HepG2 (cell line): ENCODE data around the gene UPB1. TPM values are rescaled to one million over a fixed set of nuclear protein-coding genes. Genes with fewer than 3 reads are reported as not detected.
A peak's percentile ranks its signal among the peaks of the same experiment; 100 is the strongest.

ENCODE experiments used
- AHR ChIP-seq: IDR thresholded peaks from 2 replicates; pipeline ENCODE4 v1.6.1; 2018; ENCODE audit warnings: missing genetic modification reagents, missing compliant biosample characterization
- CBX2 ChIP-seq, 2 experiments: fragments of 200-600 bp in 1 of 2; sonication (generic); formaldehyde crosslinking in 1 of 2; IDR thresholded peaks; 2 replicates each; pipeline versions ENCODE4 v1.7.0 to v1.8.1; 2018 to 2022; ENCODE audit warnings: low read depth in 2 of 2, low read length in 1 of 2, mild to moderate bottlenecking in 1 of 2, missing genetic modification reagents in 1 of 2
- ETV6 ChIP-seq: sonication (generic); formaldehyde crosslinking; conservative IDR thresholded peaks from 2 replicates; pipeline ENCODE4 v1.4.0; 2020; ENCODE audit warnings: missing genetic modification reagents
- JARID2 ChIP-seq: sonication (generic); formaldehyde crosslinking; IDR thresholded peaks from 2 replicates; pipeline ENCODE4 v1.8.1; 2023; ENCODE audit warnings: missing genetic modification reagents, inconsistent platforms; ENCODE audit not compliant: insufficient replicate concordance
- LCORL ChIP-seq, 2 experiments: fragments of 450-650 bp in 1 of 2; sonication (generic) in 1 of 2; formaldehyde crosslinking in 1 of 2; IDR thresholded peaks; 2 replicates each; pipeline versions ENCODE4 v1.5.0 to v1.6.1; 2017 to 2020; ENCODE audit warnings: antibody characterized with exemption in 1 of 2, missing genetic modification reagents in 1 of 2
- MED13 ChIP-seq: sonication (generic); formaldehyde crosslinking; IDR thresholded peaks from 2 replicates; pipeline ENCODE4 v1.5.0; 2020; ENCODE audit warnings: missing genetic modification reagents
- MIER2 ChIP-seq: IDR thresholded peaks from 2 replicates; pipeline ENCODE4 v1.6.1; 2016; ENCODE audit warnings: missing biosample characterization, missing genetic modification reagents
- MLX ChIP-seq: IDR thresholded peaks from 2 replicates; pipeline ENCODE4 v1.6.1; 2016
- SMC3 ChIP-seq: IDR thresholded peaks from 2 replicates; pipeline ENCODE4 v1.6.1; 2011; ENCODE audit warnings: low read length, improper control_type of control experiment
- SNRNP70 ChIP-seq: fragments of 200-400 bp; formaldehyde crosslinking; IDR thresholded peaks from 2 replicates; pipeline ENCODE4 v1.6.1; 2017; ENCODE audit warnings: mild to moderate bottlenecking, low read depth, low read length, moderate library complexity
- TGIF2 ChIP-seq: IDR thresholded peaks from 2 replicates; pipeline ENCODE4 v1.6.1; 2016; ENCODE audit warnings: control low read depth, missing compliant biosample characterization
- THRA ChIP-seq: sonication (generic); formaldehyde crosslinking; IDR thresholded peaks from 2 replicates; pipeline ENCODE4 v1.4.0; 2020; ENCODE audit warnings: missing genetic modification reagents, borderline replicate concordance
- ZFP91 ChIP-seq: sonication (generic); formaldehyde crosslinking; IDR thresholded peaks from 2 replicates; pipeline ENCODE4 v1.9.0; 2022; ENCODE audit warnings: missing genetic modification reagents, mild to moderate bottlenecking, borderline replicate concordance
- ZNF124 ChIP-seq: sonication (generic); formaldehyde crosslinking; IDR thresholded peaks from 2 replicates; pipeline ENCODE4 v1.4.0; 2020; ENCODE audit warnings: missing genetic modification reagents
- ZNF276 ChIP-seq: sonication (generic); formaldehyde crosslinking; IDR thresholded peaks from 2 replicates; pipeline ENCODE4 v1.4.0; 2020; ENCODE audit warnings: mild to moderate bottlenecking, low read depth, missing genetic modification reagents
- ZNF296 ChIP-seq: sonication (generic); formaldehyde crosslinking; conservative IDR thresholded peaks from 2 replicates; pipeline ENCODE4 v1.5.0; 2020; ENCODE audit warnings: mild to moderate bottlenecking, missing genetic modification reagents
- ZNF317 ChIP-seq: sonication (generic); formaldehyde crosslinking; IDR thresholded peaks from 2 replicates; pipeline ENCODE4 v1.5.0; 2020; ENCODE audit warnings: mild to moderate bottlenecking, missing genetic modification reagents
- ZNF773 ChIP-seq: sonication (generic); formaldehyde crosslinking; IDR thresholded peaks from 2 replicates; pipeline ENCODE4 v1.4.0; 2020; ENCODE audit warnings: missing genetic modification reagents, borderline replicate concordance
- ZSCAN29 ChIP-seq: sonication (generic); formaldehyde crosslinking; conservative IDR thresholded peaks from 2 replicates; pipeline ENCODE4 v1.4.0; 2020; ENCODE audit warnings: mild to moderate bottlenecking, missing genetic modification reagents
- ZSCAN5A ChIP-seq: sonication (generic); formaldehyde crosslinking; IDR thresholded peaks from 2 replicates; pipeline ENCODE4 v1.8.0; 2022; ENCODE audit warnings: mild to moderate bottlenecking, missing genetic modification reagents, borderline replicate concordance
- polyA plus RNA-seq, 8 experiments: library from polyadenylated mRNA; depleted of rRNA in 3 of 8; stranded (reverse) in 7 of 8; unstranded in 1 of 8; fragments of >200 nt; fragmentation: Illumina TruSeq in 4 of 8; extraction: Trizol in 4 of 8; gene quantifications; 2 replicates each; pipeline versions ENCODE4 v1.2.1 to v1.2.3, GENCODE V29; 2011 to 2016; ENCODE audit warnings: low read depth in 4 of 8, missing spikeins in 1 of 8, mixed read lengths in 1 of 8; ENCODE audit not compliant: insufficient read depth in 1 of 8
- total RNA-seq, 5 experiments: library from RNA; depleted of rRNA; stranded (reverse); fragments of >200 nt; fragmentation: Illumina TruSeq; extraction: Trizol; gene quantifications; 2 replicates each; pipeline ENCODE4 v1.2.3, GENCODE V29; 2016; ENCODE audit warnings: low read depth in 1 of 5

Gene UPB1
- total and polyA plus RNA-seq, 2 of the 13 experiments (the other 11 are each of a cell fraction or from before 2014, with no cell fraction given): 0.38 to 1.2 TPM

- TF ChIP-seq ZNF276 (CRISPR knock-in tag): no peak
- 0 out of 2 replicates have a peak, but pooled peaks have one; percentile 33 for TF ChIP-seq MLX (CRISPR knock-in tag)
- TF ChIP-seq ZSCAN29 (CRISPR knock-in tag): peak; percentile 47; the same call in 1 of the 2 replicates
- TF ChIP-seq ETV6 (CRISPR knock-in tag): no peak
- no peak for TF ChIP-seq ZNF317 (CRISPR knock-in tag)
- no peak for TF ChIP-seq MED13 (CRISPR knock-in tag)
- TF ChIP-seq ZNF124 (CRISPR knock-in tag): 0 out of 2 replicates have a peak, but pooled peaks have one; percentile 47
- TF ChIP-seq THRA (CRISPR knock-in tag): peak; percentile 59
- peak; percentile 68 for TF ChIP-seq ZFP91
- TF ChIP-seq SNRNP70: no peak
- TF ChIP-seq ZNF773: no peak
- TF ChIP-seq JARID2: no peak
- TF ChIP-seq SMC3: peak; percentile 95
- no peak for TF ChIP-seq AHR
- no peak for TF ChIP-seq CBX2 (IDR thresholded peaks at IDR 0.05; ENCODE audit: low read depth, low read length)
- TF ChIP-seq CBX2 (CRISPR knock-in tag; IDR thresholded peaks at IDR 0.05; ENCODE audit: low read depth): no peak
- TF ChIP-seq ZNF296 (CRISPR knock-in tag): no peak
- peak; percentile 68 for TF ChIP-seq MIER2 (CRISPR knock-in tag)
- no peak for TF ChIP-seq TGIF2 (CRISPR knock-in tag)
- no peak for TF ChIP-seq ZSCAN5A (CRISPR knock-in tag)
- no peak for TF ChIP-seq LCORL (IDR thresholded peaks at IDR 0.05)
- TF ChIP-seq LCORL (CRISPR knock-in tag; IDR thresholded peaks at IDR 0.05): peak; percentile 86
Measured at GRCh38 chr22:24521791-24522245, 26.7 kb downstream of the UPB1 start (continued).
